Ovary (tissue), 9 donors: ENCODE data around the gene MMP14. TPM values are rescaled to one million over a fixed set of nuclear protein-coding genes. Genes with fewer than 3 reads are reported as not detected.

Source experiments
- DNase-seq, 5 donors: peaks; one replicate each; pipeline ENCODE4 v3.0.0-alpha.2; 2019 to 2020
- H3K27ac ChIP-seq, 2 donors: fragments of 200-600 bp; one replicate each; pipeline versions ENCODE4 v1.5.1 to v1.8.0; 2019 to 2022
- H3K27me3 ChIP-seq: fragments of 200-600 bp; one replicate; pipeline ENCODE4 v1.8.0; 2022
- H3K36me3 ChIP-seq: fragments of 200-600 bp; sonication (generic); one replicate; pipeline ENCODE4 v1.5.1; 2019
- H3K4me1 ChIP-seq: one replicate; pipeline ENCODE4 v1.8.1; 2013; ENCODE audit warnings: mild to moderate bottlenecking, moderate library complexity; ENCODE audit not compliant: insufficient read depth
- H3K4me3 ChIP-seq: fragments of 200-600 bp; sonication (generic); one replicate; pipeline ENCODE4 v1.5.1; 2017
- H3K9me3 ChIP-seq, 2 donors: fragments of 200-600 bp in 1 of 2; sonication (generic) in 1 of 2; one replicate each; pipeline versions ENCODE4 v1.5.1 to v1.8.1; 2013 to 2019; ENCODE audit warnings: mild to moderate bottlenecking in 1 of 2, moderate library complexity in 1 of 2
- EP300 ChIP-seq: sonication (generic); formaldehyde crosslinking; IDR thresholded peaks from one replicate; pipeline ENCODE4 v1.6.1; 2017; ENCODE audit warnings: antibody characterized with exemption
- POLR2A ChIP-seq: fragments of 450-650 bp; IDR thresholded peaks from one replicate; pipeline ENCODE4 v1.6.1; 2017; ENCODE audit warnings: antibody characterized with exemption, mild to moderate bottlenecking, moderate library complexity
- WGBS, 3 donors: extraction: QIAGEN DNeasy Blood & Tissue Kit in 1 of 3; methylation state at CpG; one replicate each; pipeline versions ENCODE4 v1.1.5 to v1.1.7; 2013 to 2017; 5-methylcytosine and 5-hydroxymethylcytosine counted together
- intact Hi-C, 4 donors: fragments of 100-400 bp; cut with DNase I; formaldehyde crosslinking; loops; one replicate each; pipeline versions ENCODE4 v1.11.0 to v1.15.1; 2022 to 2023
- polyA plus RNA-seq, 2 donors: library from polyadenylated mRNA; stranded (reverse); fragments of 200-250 nt in 1 of 2; fragments of 350-450 nt in 1 of 2; fragmentation: Illumina TruSeq in 1 of 2; extraction: RNeasy Lipid Tissue Mini Kit (QIAGEN cat#74804) in 1 of 2; gene quantifications; one replicate each; pipeline ENCODE4 v1.2.3, GENCODE V29; 2013 to 2014
- total RNA-seq, 7 donors: library from RNA; depleted of rRNA in 2 of 7; stranded (reverse); fragments of >200 nt in 2 of 7; fragmentation: NEBNext Ultra II Directional in 3 of 7; extraction: Animal tissue kit (Norgen Biotek cat#: 25700) in 3 of 7; gene quantifications; one replicate each; pipeline versions ENCODE4 v1.1.0 to v1.2.4, GENCODE V29; 2016 to 2023
- TF ChIP-seq, protein P1 (sequence below), 3 donors: fragments of 450-650 bp in 2 of 3; fragments of 200-600 bp in 1 of 3; IDR thresholded peaks; one replicate each; pipeline versions ENCODE4 v1.5.1 to v1.8.0; 2016 to 2022; ENCODE audit warnings: antibody characterized with exemption in 3 of 3, mild to moderate bottlenecking in 1 of 3
- donor health status: DM: no; HTN: no; CAD: no; lungs with moderate emphysema.
- donor health status: DM: no; HTN: no; CAD: no.
- donor health status: Bipolar disorder and iron deficiency.
- donor health status: DM: yes; HTN: yes; CAD: no.
- donor health status: DM: no; HTN: no; CAD: no.
- donor health status: DM: yes; HTN: yes; CAD: no.

MMP14 gene
- total and polyA plus RNA-seq, 9 donors, result 70.0 to 267 (median 156) TPM

GRCh38 chr14:22812744-22813143 is 23.6 kb upstream of the MMP14 start:
- WGBS, 3 donors, result 82 to 91% (median 86%) methylated on average over 4 of the region's 4 CpGs
- Histone ChIP-seq H3K36me3 (no peaks in the 10 kb centered on the region), H3K9me3 (no peaks in the 10 kb centered on the region), H3K4me1 (no peaks in the 10 kb centered on the region), H3K27ac (no peak overlapping the region), H3K27me3 (no peaks in the 10 kb centered on the region), H3K4me3 (no peak overlapping the region)
- intact Hi-C loops, result no loop called here
- TF ChIP-seq EP300 (no peak), POLR2A (no peak)
- TF ChIP-seq, protein P1, sequence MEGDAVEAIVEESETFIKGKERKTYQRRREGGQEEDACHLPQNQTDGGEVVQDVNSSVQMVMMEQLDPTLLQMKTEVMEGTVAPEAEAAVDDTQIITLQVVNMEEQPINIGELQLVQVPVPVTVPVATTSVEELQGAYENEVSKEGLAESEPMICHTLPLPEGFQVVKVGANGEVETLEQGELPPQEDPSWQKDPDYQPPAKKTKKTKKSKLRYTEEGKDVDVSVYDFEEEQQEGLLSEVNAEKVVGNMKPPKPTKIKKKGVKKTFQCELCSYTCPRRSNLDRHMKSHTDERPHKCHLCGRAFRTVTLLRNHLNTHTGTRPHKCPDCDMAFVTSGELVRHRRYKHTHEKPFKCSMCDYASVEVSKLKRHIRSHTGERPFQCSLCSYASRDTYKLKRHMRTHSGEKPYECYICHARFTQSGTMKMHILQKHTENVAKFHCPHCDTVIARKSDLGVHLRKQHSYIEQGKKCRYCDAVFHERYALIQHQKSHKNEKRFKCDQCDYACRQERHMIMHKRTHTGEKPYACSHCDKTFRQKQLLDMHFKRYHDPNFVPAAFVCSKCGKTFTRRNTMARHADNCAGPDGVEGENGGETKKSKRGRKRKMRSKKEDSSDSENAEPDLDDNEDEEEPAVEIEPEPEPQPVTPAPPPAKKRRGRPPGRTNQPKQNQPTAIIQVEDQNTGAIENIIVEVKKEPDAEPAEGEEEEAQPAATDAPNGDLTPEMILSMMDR (IDR thresholded peaks at IDR 0.05), result no peak
- no peak for DNase-seq

DNA sequence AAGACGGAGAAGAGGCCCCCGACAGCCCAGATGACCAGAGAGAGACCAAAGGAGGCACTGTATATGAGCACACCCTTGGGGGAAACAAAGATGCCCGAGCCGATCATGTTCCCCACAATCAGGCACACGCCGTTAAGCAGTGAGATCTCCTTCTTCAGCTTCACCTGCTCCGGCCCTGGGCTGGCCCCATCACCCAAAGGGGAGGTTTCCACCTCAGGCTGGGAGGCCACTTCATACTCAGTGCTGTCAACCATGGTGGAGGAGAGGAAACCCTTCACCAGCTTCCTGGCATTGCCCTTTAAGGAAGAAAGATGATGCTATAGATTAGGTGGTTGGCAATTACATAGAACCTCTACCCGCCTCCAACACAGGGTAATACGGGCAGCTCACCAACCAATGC is 23.2 kb upstream of the MMP14 start:
- H3K4me1 ChIP-seq, result no peaks in the 10 kb centered on the region
- no peak for DNase-seq
- H3K27me3 ChIP-seq, result no peaks in the 10 kb centered on the region
- H3K9me3 ChIP-seq, result no peaks in the 10 kb centered on the region
- H3K27ac ChIP-seq, result no peak overlapping the region
- no peak overlapping the region for H3K4me3 ChIP-seq
- 71 to 81% (median 78%) methylated on average over 9 of the region's 9 CpGs for WGBS, 3 donors
- H3K36me3 ChIP-seq, result no peaks in the 10 kb centered on the region
- intact Hi-C loops, result no loop called here
- no peak for TF ChIP-seq EP300
- no peak for TF ChIP-seq POLR2A
- TF ChIP-seq, protein P1 (IDR thresholded peaks at IDR 0.05), result no peak

GRCh38 chr14:22814373-22814772 is 22.0 kb upstream of the MMP14 start:
- Histone ChIP-seq H3K27me3 (no peaks in the 10 kb centered on the region), H3K27ac (no peak overlapping the region), H3K9me3 (no peaks in the 10 kb centered on the region), H3K36me3 (no peaks in the 10 kb centered on the region), H3K4me3 (no peak overlapping the region), H3K4me1 (peaks cover under 1% of the 10 kb centered on the region)
- WGBS, 3 donors, result 54 to 67% (median 61%) methylated on average over 7 of the region's 7 CpGs
- intact Hi-C loops, result no loop called here
- no peak for TF ChIP-seq POLR2A
- no peak for TF ChIP-seq EP300
- TF ChIP-seq, protein P1 (IDR thresholded peaks at IDR 0.05), result no peak
- DNase-seq, result no peak

- no peak within 1 kb of the TSS for H3K4me3 ChIP-seq
- peaks cover 4% of the 10 kb centered on the region for H3K4me1 ChIP-seq
- TF ChIP-seq, protein P1 (IDR thresholded peaks at IDR 0.05), result no peak
- TF ChIP-seq EP300, result no peak
- DNase-seq, result no peak
- intact Hi-C loops, result no loop called here
- H3K36me3 ChIP-seq, result no peaks in the 10 kb centered on the region
- no peaks in the 10 kb centered on the region for H3K9me3 ChIP-seq
- no peaks in the 10 kb centered on the region for H3K27me3 ChIP-seq
- H3K27ac ChIP-seq, result no peak within 1 kb of the TSS
- 15 to 19% (median 19%) methylated on average over 10 of the region's 10 CpGs for WGBS, 3 donors
These were observed 21.3 kb upstream of the MMP14 start, which contains the start of gene SLC7A7 for GRCh38 chr14:22814941-22815713. Gene SLC7A7, minus strand, starts transcription at chr14:22815435. Its CDS starts 2,037 bp downstream, at chr14:22813398.
